NOMO-1 treated with dmso at 0.1 percent for 144 hours (cell line): Measurements from ENCODE around the gene CDH16.
A peak's percentile ranks its signal among the peaks of the same experiment; 100 is the strongest.
"Not testable (repeated sequence)": the region's sequence is repeated elsewhere in the genome, so short reads cannot be mapped to it uniquely, and the experiment has no call there.

Experiments
- DNase-seq: peaks from one replicate; lab custom pipeline; 2025; ENCODE audit not compliant: unreplicated experiment; lab: John Stamatoyannopoulos, UW

CDH16 gene, protein sequence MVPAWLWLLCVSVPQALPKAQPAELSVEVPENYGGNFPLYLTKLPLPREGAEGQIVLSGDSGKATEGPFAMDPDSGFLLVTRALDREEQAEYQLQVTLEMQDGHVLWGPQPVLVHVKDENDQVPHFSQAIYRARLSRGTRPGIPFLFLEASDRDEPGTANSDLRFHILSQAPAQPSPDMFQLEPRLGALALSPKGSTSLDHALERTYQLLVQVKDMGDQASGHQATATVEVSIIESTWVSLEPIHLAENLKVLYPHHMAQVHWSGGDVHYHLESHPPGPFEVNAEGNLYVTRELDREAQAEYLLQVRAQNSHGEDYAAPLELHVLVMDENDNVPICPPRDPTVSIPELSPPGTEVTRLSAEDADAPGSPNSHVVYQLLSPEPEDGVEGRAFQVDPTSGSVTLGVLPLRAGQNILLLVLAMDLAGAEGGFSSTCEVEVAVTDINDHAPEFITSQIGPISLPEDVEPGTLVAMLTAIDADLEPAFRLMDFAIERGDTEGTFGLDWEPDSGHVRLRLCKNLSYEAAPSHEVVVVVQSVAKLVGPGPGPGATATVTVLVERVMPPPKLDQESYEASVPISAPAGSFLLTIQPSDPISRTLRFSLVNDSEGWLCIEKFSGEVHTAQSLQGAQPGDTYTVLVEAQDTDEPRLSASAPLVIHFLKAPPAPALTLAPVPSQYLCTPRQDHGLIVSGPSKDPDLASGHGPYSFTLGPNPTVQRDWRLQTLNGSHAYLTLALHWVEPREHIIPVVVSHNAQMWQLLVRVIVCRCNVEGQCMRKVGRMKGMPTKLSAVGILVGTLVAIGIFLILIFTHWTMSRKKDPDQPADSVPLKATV

GRCh38 chr16:66918803-66919568 lies at the start of gene CDH16:
Gene CDH16, minus strand, starts transcription at chr16:66918885. Its CDS starts 820 bp downstream, at chr16:66918065.
- DNase-seq, result no peak

DNA sequence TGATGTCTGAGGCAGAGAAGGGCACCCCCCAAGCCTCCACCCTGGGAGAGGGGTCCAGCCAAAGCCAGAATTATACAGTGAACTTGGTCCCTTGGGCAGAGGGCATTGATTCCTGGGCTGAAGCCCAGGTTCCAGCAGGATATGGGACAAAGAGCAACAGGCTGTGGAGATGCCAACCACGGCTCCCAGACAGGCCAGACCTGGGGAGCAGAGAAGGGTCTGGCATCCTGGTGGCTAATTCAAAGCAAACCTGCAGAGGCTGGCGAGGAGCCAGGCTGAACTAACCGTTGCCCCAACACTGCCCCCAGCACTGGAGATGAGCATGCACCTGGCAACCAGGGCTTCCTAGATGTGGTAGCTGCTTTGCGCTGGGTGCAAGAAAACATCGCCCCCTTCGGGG lies 45.4 kb upstream of the CDH16 start:
- no peak for DNase-seq

- DNase-seq, result no peak
Measured at GRCh38 chr16:66961914-66962313, 43.2 kb upstream of the CDH16 start.

GRCh38 chr16:66961065-66961744 lies 42.5 kb upstream of the CDH16 start, which contains the start of gene CES3:
Gene CES3, plus strand, starts transcription at chr16:66961266. Its CDS starts 42 bp downstream, at chr16:66961308.
- DNase-seq, result peak; percentile 48

DNA sequence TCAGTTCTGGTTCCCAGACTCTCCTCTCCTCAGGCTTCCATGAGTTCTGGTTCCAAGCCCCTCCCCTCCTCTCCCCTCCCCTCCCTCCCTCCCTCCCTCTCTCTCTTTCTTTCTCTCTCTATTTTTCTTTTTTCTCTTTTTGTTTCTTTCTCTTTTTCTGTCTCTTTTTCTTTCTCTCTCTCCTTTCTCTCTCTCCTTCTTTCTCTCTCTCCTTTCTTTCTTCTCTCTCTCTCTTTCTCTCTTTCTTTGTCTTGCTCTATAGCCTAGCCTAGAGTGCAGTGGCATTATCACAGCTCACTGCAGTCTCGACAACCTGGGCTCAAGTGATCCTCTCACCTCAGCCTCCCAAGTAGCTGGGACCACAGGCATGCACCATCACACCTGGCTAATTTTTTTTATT lies 41.6 kb upstream of the CDH16 start:
- no peak for DNase-seq

GRCh38 chr16:66959704-66960161 lies 41.0 kb upstream of the CDH16 start:
- DNase-seq, result peak; percentile 43

- no peak for DNase-seq
Measured at GRCh38 chr16:66958857-66959703, 40.4 kb upstream of the CDH16 start.

GRCh38 chr16:66956154-66956457 lies 37.4 kb upstream of the CDH16 start:
- DNase-seq, result not testable (repeated sequence)

DNA sequence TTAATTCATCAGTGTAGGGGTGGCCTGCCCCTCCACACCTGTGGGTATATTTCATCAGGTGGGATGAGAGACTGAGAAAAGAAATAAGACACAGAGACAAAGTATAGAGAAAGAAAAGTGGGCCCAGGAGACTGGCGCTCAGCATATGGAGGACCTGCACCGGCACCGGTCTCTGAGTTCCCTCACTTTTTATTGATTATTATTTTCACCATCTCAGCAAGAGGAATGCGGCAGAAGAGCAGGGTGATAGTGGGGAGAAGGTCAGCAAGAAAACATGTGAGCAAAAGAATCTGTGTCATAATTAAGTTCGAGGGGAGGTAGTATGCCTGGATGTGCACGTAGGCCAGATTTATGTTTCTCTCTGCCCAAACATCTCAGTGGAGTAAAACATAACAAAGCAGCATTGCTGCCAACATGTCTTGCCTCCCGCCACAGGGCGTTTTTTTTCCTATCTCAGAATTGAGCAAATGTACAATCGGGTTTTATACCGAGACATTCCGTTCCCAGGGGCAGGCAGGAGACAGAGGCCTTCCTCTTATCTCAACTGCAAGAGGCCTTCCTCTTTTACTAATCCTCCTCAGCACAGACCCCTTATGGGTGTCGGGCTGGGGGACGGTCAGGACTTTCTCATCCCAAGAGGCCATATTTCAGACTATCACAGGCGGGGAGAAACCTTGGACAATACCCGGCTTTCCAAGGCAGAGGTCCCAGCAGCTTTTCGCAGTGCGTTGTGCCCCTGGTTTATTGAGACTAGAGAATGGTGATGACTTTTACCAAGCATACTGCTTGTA lies 36.9 kb upstream of the CDH16 start:
- DNase-seq, result not testable (repeated sequence)

- DNase-seq, result peak; percentile 9
Measured at GRCh38 chr16:66954097-66954659, 35.5 kb upstream of the CDH16 start.

DNA sequence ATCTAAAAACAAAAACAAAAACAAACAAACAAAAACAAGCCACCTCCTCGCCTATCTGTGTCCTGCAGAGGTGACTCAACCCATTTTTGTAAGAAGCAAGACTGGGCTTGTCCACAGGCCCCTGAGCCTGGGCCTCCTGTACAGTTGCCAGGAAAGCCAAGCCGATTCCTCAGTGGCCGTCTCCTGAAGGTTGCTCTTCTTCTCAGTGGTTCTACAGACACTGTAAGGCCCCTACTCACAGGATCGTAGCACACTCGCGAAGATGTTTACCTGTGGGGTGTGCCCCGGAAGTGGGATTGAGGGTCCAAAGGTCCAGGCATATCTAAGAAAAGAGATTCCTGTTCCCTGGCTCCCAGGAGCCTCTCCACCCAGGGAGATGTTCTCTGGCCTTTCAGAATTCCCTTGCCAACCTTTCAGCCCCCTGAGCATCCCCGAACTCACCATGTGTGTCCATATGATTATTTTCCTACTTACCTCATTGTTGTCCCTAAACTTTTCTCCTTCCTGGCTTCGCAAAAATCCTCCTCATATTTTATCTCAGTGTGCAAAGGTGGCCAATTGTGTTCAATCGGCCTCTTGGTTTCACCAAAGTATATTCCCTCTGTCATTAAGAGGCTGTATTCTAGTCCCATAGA lies 34.9 kb upstream of the CDH16 start:
- no peak for DNase-seq

- DNase-seq, result no peak
Measured at GRCh38 chr16:66952430-66953110, 33.9 kb upstream of the CDH16 start.

GRCh38 chr16:66950971-66951790 lies 32.5 kb upstream of the CDH16 start:
- no peak for DNase-seq

- no peak for DNase-seq
Measured at GRCh38 chr16:66950437-66950836, 31.8 kb upstream of the CDH16 start.

GRCh38 chr16:66949472-66949871 lies 30.8 kb upstream of the CDH16 start:
- no peak for DNase-seq

DNA sequence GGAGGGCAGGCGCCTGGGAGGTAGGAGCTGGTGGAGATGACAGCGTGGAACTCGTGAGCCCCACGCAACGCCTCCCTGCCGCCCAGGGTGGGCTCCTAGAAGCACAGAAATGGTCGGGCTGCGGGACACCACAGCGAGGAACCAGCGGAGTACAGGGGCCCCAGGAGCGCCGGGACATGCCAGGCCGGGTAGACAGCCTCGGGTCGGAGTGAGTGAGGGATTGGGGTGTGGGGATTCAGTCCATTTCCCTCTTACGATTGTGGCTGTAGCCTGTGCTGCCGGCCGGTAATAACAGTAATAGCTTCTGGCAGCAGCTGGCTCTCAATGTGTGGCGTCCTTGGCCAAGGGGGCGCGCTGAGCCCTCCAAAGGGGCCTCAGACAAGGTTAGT lies 30.1 kb upstream of the CDH16 start:
- no peak for DNase-seq
